Astrocyte (in vitro differentiated cells and primary cell): ENCODE measurements around the gene RHOB. TPM values are rescaled to one million over a fixed set of nuclear protein-coding genes. Genes with fewer than 3 reads are reported as not detected.

Experiments used
- DNase-seq: peaks from one replicate; pipeline ENCODE4 v3.0.0-alpha.2; 2010; ENCODE audit warnings: low read depth
- FAIRE-seq: peaks from 2 replicates; lab custom pipeline; 2011; peaks lifted over from hg19 to GRCh38; lab: Jason Lieb, UNC
- H2AFZ ChIP-seq: 2 replicates; pipeline ENCODE4 v1.6.0; 2012; ENCODE audit warnings: low read depth, low read length, inconsistent platforms
- H3K27ac ChIP-seq: 2 replicates; pipeline ENCODE4 v1.5.1; 2011; ENCODE audit warnings: low read depth, low read length, inconsistent platforms
- H3K27me3 ChIP-seq: 2 replicates; pipeline ENCODE4 v1.6.0; 2011; ENCODE audit warnings: low read length, inconsistent platforms; ENCODE audit not compliant: insufficient read depth
- H3K36me3 ChIP-seq: 2 replicates; pipeline ENCODE4 v1.5.1; 2011; ENCODE audit warnings: low read length, inconsistent platforms; ENCODE audit not compliant: insufficient read depth
- H3K4me1 ChIP-seq: 2 replicates; pipeline ENCODE4 v1.5.1; 2011; ENCODE audit warnings: low read length, inconsistent platforms; ENCODE audit not compliant: insufficient read depth
- H3K4me2 ChIP-seq: 2 replicates; pipeline ENCODE4 v1.6.0; 2012; ENCODE audit warnings: low read length, inconsistent platforms
- H3K4me3 ChIP-seq: 2 replicates; pipeline ENCODE4 v1.5.1; 2011; ENCODE audit warnings: low read depth, mild to moderate bottlenecking, low read length, inconsistent platforms; ENCODE audit not compliant: insufficient read depth
- H3K79me2 ChIP-seq: 2 replicates; pipeline ENCODE4 v1.6.0; 2012; ENCODE audit warnings: mild to moderate bottlenecking, low read length, inconsistent platforms; ENCODE audit not compliant: insufficient read depth
- H3K9ac ChIP-seq: 2 replicates; pipeline ENCODE4 v1.6.0; 2012; ENCODE audit warnings: mild to moderate bottlenecking, low read length, inconsistent platforms
- H3K9me3 ChIP-seq: 2 replicates; pipeline ENCODE4 v1.5.1; 2012; ENCODE audit warnings: low read depth, mild to moderate bottlenecking, low read length, inconsistent platforms; ENCODE audit not compliant: insufficient read depth
- H4K20me1 ChIP-seq: 2 replicates; pipeline ENCODE4 v1.6.0; 2012; ENCODE audit warnings: low read length, inconsistent platforms; ENCODE audit not compliant: insufficient read depth
- H3K27ac Mint-ChIP-seq: one replicate; pipeline ENCODE4 v1.8.0; 2021; ENCODE audit warnings: mild to moderate bottlenecking, mixed read lengths; ENCODE audit not compliant: unreplicated experiment
- H3K27me3 Mint-ChIP-seq: one replicate; pipeline ENCODE4 v1.8.0; 2021; ENCODE audit warnings: low read depth, mixed read lengths; ENCODE audit not compliant: unreplicated experiment
- H3K36me3 Mint-ChIP-seq: one replicate; pipeline ENCODE4 v1.8.0; 2021; ENCODE audit warnings: low read depth, mixed read lengths; ENCODE audit not compliant: unreplicated experiment
- H3K4me1 Mint-ChIP-seq: one replicate; pipeline ENCODE4 v1.8.0; 2021; ENCODE audit warnings: low read depth, mixed read lengths; ENCODE audit not compliant: unreplicated experiment
- H3K4me3 Mint-ChIP-seq: one replicate; pipeline ENCODE4 v1.8.0; 2021; ENCODE audit warnings: mild to moderate bottlenecking, moderate library complexity, mixed read lengths; ENCODE audit not compliant: unreplicated experiment
- H3K9me3 Mint-ChIP-seq: one replicate; pipeline ENCODE4 v1.8.0; 2021; ENCODE audit warnings: mild to moderate bottlenecking, mixed read lengths; ENCODE audit not compliant: unreplicated experiment
- EZH2 ChIP-seq: IDR thresholded peaks from 2 replicates; pipeline ENCODE4 v1.6.1; 2012; ENCODE audit warnings: mild to moderate bottlenecking, low read length, inconsistent platforms; ENCODE audit not compliant: insufficient read depth
- total RNA-seq: library from RNA; stranded (reverse); gene quantifications from 2 replicates; pipeline ENCODE4 v1.2.1, GENCODE V29; 2021
- TF ChIP-seq, protein P1 (sequence below): IDR thresholded peaks from 2 replicates; pipeline ENCODE4 v1.5.1; 2011; ENCODE audit warnings: low read depth, mild to moderate bottlenecking, inconsistent platforms, low read length, moderate library complexity; ENCODE audit not compliant: insufficient read depth

Gene RHOB
- total RNA-seq, 1 donor from 2014 or later: 161 TPM

DNA sequence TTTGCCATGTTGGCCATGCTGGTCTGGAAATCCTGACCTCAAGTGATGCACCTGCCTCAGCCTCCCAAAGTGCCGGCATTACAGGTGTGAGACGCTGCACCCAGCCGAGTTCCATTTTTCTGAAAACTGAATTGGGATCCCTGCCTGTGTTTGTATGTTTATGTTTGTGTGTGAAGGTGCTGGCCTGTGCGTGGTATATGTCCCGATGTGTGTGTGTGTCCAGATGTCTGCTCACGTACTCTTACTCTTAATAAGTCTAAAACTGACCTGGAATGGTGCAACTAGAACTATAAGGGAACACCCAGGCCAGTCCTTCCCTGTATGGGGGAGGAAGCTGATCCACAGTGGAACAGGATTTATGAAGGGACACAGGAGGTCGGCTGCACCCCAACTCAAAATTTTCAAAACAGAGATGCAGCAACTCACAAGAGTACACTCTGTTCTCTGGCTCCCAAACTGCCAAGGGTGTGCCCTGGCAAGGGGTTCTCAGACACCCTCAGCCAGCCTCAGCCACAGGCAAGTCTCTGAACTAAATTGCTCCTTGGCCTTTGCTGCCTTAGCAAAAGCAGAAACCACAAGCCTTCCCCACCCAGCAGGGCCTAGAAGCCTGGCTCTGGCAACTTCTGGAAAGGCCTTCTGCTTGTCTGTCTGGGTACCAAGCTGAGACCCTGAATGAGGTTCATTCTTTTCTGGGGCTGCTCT, 36.5 kb downstream of the RHOB start:
- peaks cover 17% of the 10 kb centered on the region for H3K4me1 Mint-ChIP-seq
- FAIRE-seq (no peak), DNase-seq (no peak)
- no peak overlapping the region for H2AFZ ChIP-seq
- no peaks in the 10 kb centered on the region for H3K79me2 ChIP-seq
- no peak overlapping the region for H3K9ac ChIP-seq
- no peak overlapping the region for H3K27ac Mint-ChIP-seq
- no peak overlapping the region for H3K4me3 Mint-ChIP-seq
- H3K9me3 ChIP-seq: no peaks in the 10 kb centered on the region
- H3K27ac ChIP-seq: no peak overlapping the region
- H3K27me3 Mint-ChIP-seq: peaks cover 11% of the 10 kb centered on the region
- H3K4me1 ChIP-seq: peaks cover 13% of the 10 kb centered on the region
- H3K27me3 ChIP-seq: no peaks in the 10 kb centered on the region
- TF ChIP-seq, protein P1, sequence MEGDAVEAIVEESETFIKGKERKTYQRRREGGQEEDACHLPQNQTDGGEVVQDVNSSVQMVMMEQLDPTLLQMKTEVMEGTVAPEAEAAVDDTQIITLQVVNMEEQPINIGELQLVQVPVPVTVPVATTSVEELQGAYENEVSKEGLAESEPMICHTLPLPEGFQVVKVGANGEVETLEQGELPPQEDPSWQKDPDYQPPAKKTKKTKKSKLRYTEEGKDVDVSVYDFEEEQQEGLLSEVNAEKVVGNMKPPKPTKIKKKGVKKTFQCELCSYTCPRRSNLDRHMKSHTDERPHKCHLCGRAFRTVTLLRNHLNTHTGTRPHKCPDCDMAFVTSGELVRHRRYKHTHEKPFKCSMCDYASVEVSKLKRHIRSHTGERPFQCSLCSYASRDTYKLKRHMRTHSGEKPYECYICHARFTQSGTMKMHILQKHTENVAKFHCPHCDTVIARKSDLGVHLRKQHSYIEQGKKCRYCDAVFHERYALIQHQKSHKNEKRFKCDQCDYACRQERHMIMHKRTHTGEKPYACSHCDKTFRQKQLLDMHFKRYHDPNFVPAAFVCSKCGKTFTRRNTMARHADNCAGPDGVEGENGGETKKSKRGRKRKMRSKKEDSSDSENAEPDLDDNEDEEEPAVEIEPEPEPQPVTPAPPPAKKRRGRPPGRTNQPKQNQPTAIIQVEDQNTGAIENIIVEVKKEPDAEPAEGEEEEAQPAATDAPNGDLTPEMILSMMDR: no peak
- no peak for TF ChIP-seq EZH2
- no peak overlapping the region for H3K4me2 ChIP-seq
- no peaks in the 10 kb centered on the region for H3K36me3 ChIP-seq
- no peak overlapping the region for H3K4me3 ChIP-seq
- H3K36me3 Mint-ChIP-seq: no peaks in the 10 kb centered on the region
- H3K9me3 Mint-ChIP-seq: peaks cover 4% of the 10 kb centered on the region
- H4K20me1 ChIP-seq: no peaks in the 10 kb centered on the region

DNA sequence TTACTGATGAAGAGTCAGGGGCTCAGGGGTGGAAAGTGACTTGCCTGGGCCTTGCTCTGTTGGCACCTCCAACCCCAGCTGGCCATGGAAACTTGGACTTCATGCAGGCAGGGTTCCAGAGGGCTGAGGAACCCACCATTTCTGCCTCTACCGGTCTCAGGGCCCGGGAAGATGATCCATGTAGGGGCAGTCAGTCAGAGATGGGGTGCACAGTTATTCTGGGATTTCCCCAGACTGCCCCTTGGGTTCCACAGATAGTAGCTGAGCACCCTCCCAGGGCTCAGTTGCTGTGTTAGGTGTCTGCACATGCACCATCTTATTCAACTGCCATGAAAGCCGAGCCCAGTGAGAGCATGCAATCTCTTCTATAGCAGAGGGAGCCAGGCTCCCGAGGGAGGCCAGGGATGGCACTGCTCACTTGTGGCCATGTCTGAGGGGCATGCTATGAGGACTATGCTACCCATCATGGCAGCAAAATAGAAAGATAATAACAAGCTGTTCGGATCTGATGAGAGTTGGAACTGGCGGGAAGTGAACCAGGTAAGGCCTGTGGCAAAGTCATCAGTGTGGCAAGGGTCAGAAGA, 37.3 kb downstream of the RHOB start:
- H2AFZ ChIP-seq: no peak overlapping the region
- H3K27me3 ChIP-seq: no peaks in the 10 kb centered on the region
- no peak overlapping the region for H3K27ac Mint-ChIP-seq
- H3K36me3 ChIP-seq: no peaks in the 10 kb centered on the region
- H3K4me2 ChIP-seq: no peak overlapping the region
- no peaks in the 10 kb centered on the region for H3K79me2 ChIP-seq
- H3K36me3 Mint-ChIP-seq: no peaks in the 10 kb centered on the region
- TF ChIP-seq, protein P1: no peak
- no peak for TF ChIP-seq EZH2
- H4K20me1 ChIP-seq: no peaks in the 10 kb centered on the region
- H3K4me3 ChIP-seq: no peak overlapping the region
- H3K27ac ChIP-seq: no peak overlapping the region
- H3K9me3 ChIP-seq: no peaks in the 10 kb centered on the region
- FAIRE-seq: no peak
- no peak overlapping the region for H3K4me3 Mint-ChIP-seq
- H3K4me1 ChIP-seq: peaks cover 21% of the 10 kb centered on the region
- peaks cover 11% of the 10 kb centered on the region for H3K27me3 Mint-ChIP-seq
- no peak for DNase-seq
- no peaks in the 10 kb centered on the region for H3K9me3 Mint-ChIP-seq
- peaks cover 25% of the 10 kb centered on the region for H3K4me1 Mint-ChIP-seq
- no peak overlapping the region for H3K9ac ChIP-seq
